Stimulated activated CD8-positive, alpha-beta memory T cell treated with anti-CD3 and anti-CD28 coated beads, Interleukin-7, amount 100 ng/mL, for 48 hours (primary cell): ENCODE measurements around the gene ZMIZ1.
A peak's percentile ranks its signal among the peaks of the same experiment; 100 is the strongest.

ENCODE experiments used
- DNase-seq, 2 donors: peaks; one replicate each; pipeline ENCODE4 v3.0.0-alpha.2; 2020; ENCODE audit warnings: low read depth in 1 of 2; ENCODE audit errors: extremely low read depth in 1 of 2

ZMIZ1 gene

GRCh38 chr10:79243181-79244067 lies 174.7 kb downstream of the ZMIZ1 start:
- peak in 1 of 2 donors; percentile 56 for DNase-seq

DNA sequence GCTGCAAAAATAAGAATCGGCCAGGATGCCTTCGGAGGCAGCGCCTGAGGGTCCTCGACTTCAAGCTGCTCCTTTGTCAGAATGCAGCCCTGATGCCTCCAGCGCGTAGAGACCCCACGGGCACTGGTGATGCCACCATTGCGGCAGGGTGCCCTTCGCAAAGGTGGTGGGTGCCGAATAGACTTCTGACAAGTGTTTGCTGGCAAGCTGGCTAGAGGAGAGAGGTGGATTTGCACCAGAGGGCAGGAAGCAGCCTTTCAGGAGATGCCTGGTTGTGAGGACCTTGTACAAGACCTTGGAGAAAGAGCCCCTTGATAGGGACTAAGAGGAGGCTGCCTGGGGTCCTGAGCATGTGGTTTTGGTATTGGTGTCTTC lies 175.3 kb downstream of the ZMIZ1 start:
- no peak for DNase-seq

- no peak for DNase-seq
These were observed 176.2 kb downstream of the ZMIZ1 start for GRCh38 chr10:79244841-79245504.

- DNase-seq = no peak
These were observed 176.9 kb downstream of the ZMIZ1 start for GRCh38 chr10:79245539-79246208.

DNA sequence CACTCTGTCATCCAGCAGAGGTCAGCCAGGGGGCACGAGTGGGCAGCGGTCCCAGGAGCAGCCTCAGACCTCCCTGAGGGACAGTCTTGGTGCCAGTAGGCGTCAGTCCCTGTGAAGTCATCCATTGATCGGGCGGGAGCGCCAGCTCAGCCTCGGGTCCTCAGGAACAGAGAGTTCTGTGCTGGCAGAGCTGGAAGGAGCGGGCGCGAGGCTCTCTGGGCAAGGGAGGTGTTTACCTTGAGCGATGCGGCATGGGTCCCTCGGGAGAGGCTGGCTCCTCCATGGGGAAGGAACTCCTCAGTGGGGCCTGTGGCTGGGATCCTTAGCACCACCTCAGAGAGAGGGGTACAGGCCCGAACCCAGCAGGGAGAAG lies 177.4 kb downstream of the ZMIZ1 start:
- DNase-seq = no peak

- no peak for DNase-seq
These were observed 178.0 kb downstream of the ZMIZ1 start for GRCh38 chr10:79246606-79247275.

DNA sequence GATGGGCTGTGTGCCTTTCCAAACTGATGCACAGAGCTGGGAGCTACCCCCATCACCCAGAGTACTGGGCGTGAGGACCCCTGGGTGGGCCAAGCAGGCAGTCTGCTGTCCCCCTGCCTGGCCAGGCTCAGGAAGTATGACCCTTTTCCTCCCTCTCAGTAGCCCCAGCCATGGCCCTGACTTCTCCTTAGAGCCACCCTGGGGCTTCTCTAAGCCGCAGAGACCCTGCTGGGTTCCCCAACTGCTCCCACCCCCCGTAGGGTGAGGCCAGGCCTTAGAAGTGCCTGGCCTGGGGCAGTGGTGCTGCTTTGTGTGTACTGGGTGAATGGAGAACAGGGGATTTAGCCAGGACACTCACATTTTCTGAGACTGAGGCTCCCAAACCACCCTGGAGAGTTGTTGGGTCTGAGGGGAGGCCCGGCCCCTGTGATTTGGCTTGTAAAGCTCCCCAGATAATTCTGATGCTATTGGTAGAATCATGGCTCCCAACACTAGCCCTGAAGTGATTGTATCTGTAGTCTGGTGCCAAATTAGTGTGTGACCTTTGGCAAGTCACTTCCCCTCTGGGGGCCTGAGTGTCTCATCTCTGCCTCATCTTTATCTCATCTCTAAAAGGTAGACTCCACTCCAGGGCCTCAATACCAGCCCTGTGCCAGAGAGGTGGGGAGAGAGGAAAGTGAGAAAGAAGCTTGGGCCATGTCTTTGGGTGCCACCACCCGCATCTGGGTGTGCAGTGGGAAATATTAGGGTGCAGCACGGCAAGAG lies 178.8 kb downstream of the ZMIZ1 start:
- DNase-seq = no peak

GRCh38 chr10:79248341-79249185 lies 179.8 kb downstream of the ZMIZ1 start:
- no peak for DNase-seq

DNA sequence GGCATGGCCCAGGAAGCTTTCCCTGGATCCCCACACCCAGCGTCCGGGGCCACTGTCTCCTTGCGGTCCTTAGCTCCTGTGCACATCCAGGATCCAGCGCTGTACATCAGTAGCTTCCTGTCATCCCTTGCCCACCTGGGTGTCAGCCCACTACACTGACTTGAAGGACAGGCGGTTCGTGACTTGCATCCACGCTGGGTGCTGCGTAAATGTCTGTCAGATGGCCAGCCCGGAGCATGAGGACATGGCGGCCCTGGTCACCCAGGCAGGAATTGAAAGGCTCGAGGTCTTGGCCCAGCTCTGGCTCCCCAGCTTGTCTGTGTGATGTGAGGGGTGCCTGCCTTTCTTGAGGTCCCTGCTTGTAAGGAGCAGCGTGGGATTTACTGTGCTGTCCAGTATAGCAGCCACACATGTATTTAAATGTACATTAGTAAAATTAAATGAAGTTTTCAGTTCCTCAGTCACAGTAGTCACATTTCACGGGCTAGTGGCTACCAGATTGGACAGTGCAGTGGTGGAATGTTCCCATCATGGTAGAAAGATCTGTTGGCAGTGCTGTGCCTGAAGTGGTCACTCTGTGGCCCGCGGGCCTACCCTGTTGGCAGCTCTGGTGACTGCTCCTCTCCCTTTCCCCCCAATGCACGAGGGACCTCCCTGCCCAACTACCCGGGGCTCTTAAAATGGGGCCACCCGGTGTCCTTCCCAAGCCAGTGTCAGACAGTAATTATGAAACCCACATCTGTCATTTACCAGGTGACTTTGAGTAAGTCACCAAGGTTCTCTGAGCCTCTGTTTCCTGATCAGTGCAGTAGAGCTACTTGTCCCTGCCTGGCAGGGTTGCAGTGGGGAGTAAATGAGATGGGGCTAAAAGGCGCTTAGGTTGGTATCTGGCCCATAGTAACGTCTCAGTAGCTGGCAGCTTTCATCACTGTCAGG lies 180.7 kb downstream of the ZMIZ1 start:
- no peak for DNase-seq

GRCh38 chr10:79250259-79250658 lies 181.5 kb downstream of the ZMIZ1 start:
- no peak for DNase-seq

- no peak for DNase-seq
These were observed 183.7 kb downstream of the ZMIZ1 start for GRCh38 chr10:79252450-79252849.

GRCh38 chr10:79252971-79253370 lies 184.2 kb downstream of the ZMIZ1 start:
- DNase-seq = no peak

- no peak for DNase-seq
These were observed 184.9 kb downstream of the ZMIZ1 start for GRCh38 chr10:79253704-79254103.

DNA sequence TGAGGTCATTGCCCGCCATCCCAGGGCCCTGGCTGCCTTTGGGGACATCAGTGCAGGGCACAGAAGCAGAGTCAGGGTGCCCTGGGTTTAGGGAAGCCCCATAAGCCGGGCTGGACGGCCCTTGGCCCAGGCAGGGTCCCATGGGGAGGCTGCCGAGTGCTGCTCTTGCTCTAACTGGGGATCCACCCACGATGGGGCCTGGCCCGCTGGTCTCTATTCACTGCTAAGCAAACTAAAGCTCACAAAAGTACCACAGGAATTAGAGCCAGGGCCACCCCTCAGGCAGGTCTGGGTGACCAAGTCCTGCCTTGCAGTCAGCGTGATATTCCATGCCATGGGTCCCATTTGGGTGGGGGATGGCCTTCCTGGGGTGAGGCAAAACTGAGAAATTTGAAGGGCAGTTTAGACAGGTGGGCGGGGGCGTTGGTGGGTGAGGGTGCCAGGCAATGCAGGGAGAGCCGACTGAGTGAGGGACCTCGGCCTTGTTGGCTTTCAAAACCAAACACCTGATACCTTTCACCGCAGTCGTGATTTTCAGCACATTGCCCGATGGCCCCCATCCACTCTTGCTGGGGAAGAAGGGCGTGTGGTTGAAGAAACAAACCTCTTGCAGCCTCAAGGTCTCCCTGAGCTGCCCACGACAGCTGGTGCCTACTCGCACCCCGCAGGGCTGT lies 185.7 kb downstream of the ZMIZ1 start:
- no peak for DNase-seq

- no peak for DNase-seq
These were observed 186.3 kb downstream of the ZMIZ1 start for GRCh38 chr10:79255007-79255507.

GRCh38 chr10:79256264-79256806 lies 187.6 kb downstream of the ZMIZ1 start:
- DNase-seq = no peak

DNA sequence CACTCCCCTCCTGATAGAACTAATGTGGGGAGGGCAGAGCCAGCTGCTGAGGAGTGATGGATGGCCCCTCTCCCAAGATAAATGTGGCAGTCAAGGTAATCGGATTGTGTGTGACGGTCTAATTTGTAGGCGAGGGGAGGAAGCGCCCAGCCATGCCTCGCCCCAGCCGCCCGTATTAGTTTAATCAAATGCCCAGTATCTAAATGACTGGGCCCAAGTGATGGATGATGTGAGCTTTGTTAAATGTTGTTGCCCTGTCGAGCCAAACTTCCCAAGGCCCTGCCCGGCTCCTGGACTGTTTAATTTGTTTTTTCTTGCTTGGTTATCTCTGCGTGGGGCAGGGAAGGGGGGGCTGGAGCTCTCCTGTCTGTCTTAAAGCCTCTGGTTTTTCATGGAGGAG lies 190.1 kb downstream of the ZMIZ1 start:
- no peak for DNase-seq

GRCh38 chr10:79259834-79260233 lies 191.1 kb downstream of the ZMIZ1 start:
- DNase-seq = no peak
